SK-N-SH (cell line): Measurements from ENCODE around the gene RDH16. TPM values are rescaled to one million over a fixed set of nuclear protein-coding genes. Genes with fewer than 3 reads are reported as not detected.
"Not testable (repeated sequence)": the region's sequence is repeated elsewhere in the genome, so short reads cannot be mapped to it uniquely, and the experiment has no call there.

Source experiments
- CTCF ChIA-PET: fragments of 300-600, 350-600 bp; formaldehyde crosslinking; extraction: SDS; loops from one replicate; lab custom pipeline; 2021; lab: Yijun Ruan, JAX
- POLR2A ChIA-PET: fragments of 350-600 bp; sonication (Branson Sonifier 250); formaldehyde crosslinking; extraction: SDS; loops from one replicate; lab custom pipeline; 2020; ENCODE audit warnings: antibody characterized with exemption, inconsistent platforms; lab: Yijun Ruan, JAX
- DNase-seq: peaks from one replicate; pipeline ENCODE4 v3.0.0; 2012
- H2AFZ ChIP-seq: fragments of 200-600 bp; sonication (generic); 2 replicates; pipeline ENCODE4 v1.8.1; 2016; ENCODE audit warnings: antibody characterized with exemption, mild to moderate bottlenecking, low read depth
- H3F3A ChIP-seq: fragments of 200-600 bp; sonication (generic); replicated peaks from 2 replicates; pipeline ENCODE3; 2016; ENCODE audit warnings: antibody characterized with exemption, mild to moderate bottlenecking; ENCODE audit not compliant: insufficient read depth
- H3K27ac ChIP-seq, 2 experiments: fragments of 200-500 bp in 1 of 2; fragments of 200-600 bp in 1 of 2; sonication (Bioruptor generic) in 1 of 2; sonication (generic), shearing (Covaris generic) in 1 of 2; 2 replicates each; pipeline versions ENCODE4 v1.5.1 to v1.6.1; 2014 to 2016; ENCODE audit warnings: low read depth in 2 of 2, inconsistent platforms in 1 of 2, low read length in 1 of 2, mild to moderate bottlenecking in 1 of 2, mixed read lengths in 1 of 2
- H3K27me3 ChIP-seq: fragments of 200-600 bp; sonication (generic), shearing (Covaris generic); 2 replicates; pipeline ENCODE4 v1.6.1; 2016; ENCODE audit warnings: mixed run types; ENCODE audit not compliant: insufficient read depth
- H3K36me3 ChIP-seq, 2 experiments: fragments of 200-500 bp in 1 of 2; fragments of 200-600 bp in 1 of 2; sonication (Bioruptor generic) in 1 of 2; sonication (generic) in 1 of 2; replicated peaks in 1 of 2; 2 replicates each; pipeline versions ENCODE3 to v1.5.1; 2014 to 2016; ENCODE audit warnings: low read length in 1 of 2, mild to moderate bottlenecking in 1 of 2; ENCODE audit not compliant: insufficient read depth in 2 of 2, control insufficient read depth in 1 of 2
- H3K4me1 ChIP-seq, 2 experiments: fragments of 200-500 bp in 1 of 2; fragments of 200-600 bp in 1 of 2; sonication (Bioruptor generic) in 1 of 2; sonication (generic), shearing (Covaris generic) in 1 of 2; 2 replicates each; pipeline versions ENCODE4 v1.5.1 to v1.6.1; 2014 to 2016; ENCODE audit warnings: low read depth in 1 of 2, low read length in 1 of 2, mixed run types in 1 of 2; ENCODE audit not compliant: insufficient read depth in 2 of 2, control insufficient read depth in 1 of 2
- H3K4me2 ChIP-seq: fragments of 200-600 bp; sonication (generic), shearing (Covaris generic); 2 replicates; pipeline ENCODE4 v1.6.1; 2017; ENCODE audit warnings: mixed run types
- H3K4me3 ChIP-seq, 2 experiments: fragments of 200-500 bp in 1 of 2; fragments of 200-600 bp in 1 of 2; sonication (Bioruptor generic) in 1 of 2; sonication (generic), shearing (Covaris generic) in 1 of 2; 2 replicates each; pipeline versions ENCODE4 v1.5.1 to v1.8.1; 2014 to 2016; ENCODE audit warnings: low read depth in 2 of 2, inconsistent platforms in 1 of 2, low read length in 1 of 2, mild to moderate bottlenecking in 1 of 2, mixed read lengths in 1 of 2, moderate library complexity in 1 of 2
- H3K79me2 ChIP-seq: fragments of 200-600 bp; sonication (generic); 2 replicates; pipeline ENCODE4 v1.8.1; 2017; ENCODE audit warnings: mild to moderate bottlenecking; ENCODE audit not compliant: insufficient read depth
- H3K9ac ChIP-seq: fragments of 200-600 bp; sonication (generic); 2 replicates; pipeline ENCODE4 v1.6.1; 2017; ENCODE audit warnings: mixed run types
- H3K9me2 ChIP-seq: fragments of 200-600 bp; sonication (generic); 2 replicates; pipeline ENCODE4 v1.6.1; 2017; ENCODE audit warnings: mixed run types
- H3K9me3 ChIP-seq: fragments of 200-600 bp; sonication (generic); 2 replicates; pipeline ENCODE4 v1.6.1; 2017; ENCODE audit warnings: mixed run types, mild to moderate bottlenecking, moderate library complexity
- H4K20me1 ChIP-seq: fragments of 200-600 bp; sonication (generic); 2 replicates; pipeline ENCODE4 v1.6.1; 2017; ENCODE audit warnings: mild to moderate bottlenecking, mixed run types; ENCODE audit not compliant: insufficient read depth
- CHD2 ChIP-seq: fragments of 150-350 bp; IDR thresholded peaks from 2 replicates; pipeline ENCODE4 v1.6.1; 2018; ENCODE audit warnings: low read length; ENCODE audit not compliant: partially characterized antibody
- CTCF ChIP-seq: fragments of 200-600 bp; sonication (generic); IDR thresholded peaks from 2 replicates; pipeline ENCODE4 v1.6.1; 2017; ENCODE audit warnings: antibody characterized with exemption, mild to moderate bottlenecking, moderate library complexity
- ELF1 ChIP-seq: IDR thresholded peaks from 2 replicates; pipeline ENCODE4 v1.4.0; 2012
- FOXJ3 ChIP-seq: sonication (generic); formaldehyde crosslinking; IDR thresholded peaks from 2 replicates; pipeline ENCODE4 v1.5.1; 2020; ENCODE audit warnings: mild to moderate bottlenecking, missing genetic modification reagents
- GABPA ChIP-seq: IDR thresholded peaks from 2 replicates; pipeline ENCODE4 v1.4.0; 2012; ENCODE audit warnings: low read depth, mild to moderate bottlenecking
- GATA2 ChIP-seq: sonication (generic); formaldehyde crosslinking; IDR thresholded peaks from 2 replicates; pipeline ENCODE4 v1.5.0; 2020; ENCODE audit warnings: mild to moderate bottlenecking, missing genetic modification reagents
- JUND ChIP-seq: IDR thresholded peaks from 2 replicates; pipeline ENCODE4 v1.4.0; 2012
- MAX ChIP-seq: IDR thresholded peaks from 2 replicates; pipeline ENCODE4 v1.4.0; 2012; ENCODE audit warnings: low read depth
- POLR2AphosphoS5 ChIP-seq: IDR thresholded peaks from 2 replicates; pipeline ENCODE4 v1.6.1; 2012; ENCODE audit warnings: low read depth, low read length
- REST ChIP-seq: IDR thresholded peaks from 2 replicates; pipeline ENCODE4 v1.6.1; 2012; ENCODE audit warnings: mild to moderate bottlenecking, low read depth, low read length, moderate library complexity
- RFX5 ChIP-seq: IDR thresholded peaks from 2 replicates; pipeline ENCODE4 v1.6.1; 2012; ENCODE audit warnings: mild to moderate bottlenecking, improper control_type of control experiment, low read length
- RXRA ChIP-seq: IDR thresholded peaks from 2 replicates; pipeline ENCODE4 v1.4.0; 2012; ENCODE audit warnings: low read depth, mild to moderate bottlenecking, borderline replicate concordance
- SIN3A ChIP-seq: IDR thresholded peaks from 2 replicates; pipeline ENCODE4 v1.6.1; 2012; ENCODE audit warnings: low read depth, mild to moderate bottlenecking, low read length, moderate library complexity, borderline replicate concordance
- TCF12 ChIP-seq: IDR thresholded peaks from 2 replicates; pipeline ENCODE4 v1.4.0; 2012
- YY1 ChIP-seq: IDR thresholded peaks from 2 replicates; pipeline ENCODE4 v1.4.0; 2012; ENCODE audit warnings: low read depth, mild to moderate bottlenecking
- ZBTB33 ChIP-seq: IDR thresholded peaks from 2 replicates; pipeline ENCODE4 v1.4.0; 2012; ENCODE audit warnings: low read depth, borderline replicate concordance
- WGBS: methylation state at CpG from one replicate; pipeline ENCODE4 v1.1.6; 2017; ENCODE audit warnings: low lambda C conversion rate; 5-methylcytosine and 5-hydroxymethylcytosine counted together
- polyA plus RNA-seq, 3 experiments: library from polyadenylated mRNA; depleted of rRNA; stranded (reverse); fragments of >200 nt; gene quantifications; 2 replicates each; pipeline ENCODE4 v1.2.3, GENCODE V29; 2012

The RDH16 gene
- polyA plus RNA-seq, 1 of the 3 experiments (the other 2 are of a cell fraction), result 0.12 TPM

GRCh38 chr12:56914256-56914655 lies 43.2 kb downstream of the RDH16 start:
- POLR2A ChIA-PET, result no interaction called here
- TF ChIP-seq CHD2, result no peak
- H3K4me2 ChIP-seq, result no peak overlapping the region
- H2AFZ ChIP-seq, result no peak overlapping the region
- no peak overlapping the region for H3K9ac ChIP-seq
- no peaks in the 10 kb centered on the region for H3K9me2 ChIP-seq
- H4K20me1 ChIP-seq, result no peaks in the 10 kb centered on the region
- no peak overlapping the region for H3K4me3 ChIP-seq
- H3K27ac ChIP-seq, result no peak overlapping the region
- no peaks in the 10 kb centered on the region for H3K4me1 ChIP-seq
- no peak for DNase-seq
- no peaks in the 10 kb centered on the region for H3F3A ChIP-seq
- no peaks in the 10 kb centered on the region for H3K36me3 ChIP-seq
- CTCF ChIA-PET, result no interaction called here
- H3K9me3 ChIP-seq, result no peaks in the 10 kb centered on the region
- H3K79me2 ChIP-seq, result no peaks in the 10 kb centered on the region
- no peaks in the 10 kb centered on the region; the same call in 1 of the 2 replicates for H3K27me3 ChIP-seq

GRCh38 chr12:56909403-56909802 lies 48.0 kb downstream of the RDH16 start:
- H3K9me2 ChIP-seq, H3K4me2 ChIP-seq, H3K4me1 ChIP-seq, H3K27me3 ChIP-seq, DNase-seq, H3K9me3 ChIP-seq, H3K27ac ChIP-seq, H3K9ac ChIP-seq, CTCF ChIA-PET, H2AFZ ChIP-seq, H3F3A ChIP-seq, H3K36me3 ChIP-seq, H4K20me1 ChIP-seq, H3K79me2 ChIP-seq, H3K4me3 ChIP-seq, POLR2A ChIA-PET: not testable (repeated sequence)
- 0% methylated on average over 2 of the region's 2 CpGs for WGBS

GRCh38 chr12:56908136-56908535 lies 49.3 kb downstream of the RDH16 start:
- Histone ChIP-seq H3K4me3 (no peak overlapping the region), H3K79me2 (no peaks in the 10 kb centered on the region), H3K4me1 (no peaks in the 10 kb centered on the region), H3K9me2 (no peaks in the 10 kb centered on the region), H3K27ac (no peak overlapping the region), H2AFZ (no peak overlapping the region), H3K36me3 (no peaks in the 10 kb centered on the region), H3K9me3 (no peaks in the 10 kb centered on the region), H4K20me1 (no peaks in the 10 kb centered on the region), H3K27me3 (no peaks in the 10 kb centered on the region), H3K9ac (no peak overlapping the region), H3F3A (no peaks in the 10 kb centered on the region), H3K4me2 (no peak overlapping the region)
- 6% methylated on average over 3 of the region's 5 CpGs for WGBS
- ChIA-PET POLR2A (no interaction called here), CTCF (no interaction called here)
- no peak for DNase-seq
- TF ChIP-seq GATA2 (no peak), JUND (no peak), TCF12 (no peak), ELF1 (no peak), CTCF (no peak), REST (no peak), MAX (no peak), GABPA (no peak), POLR2AphosphoS5 (no peak), RXRA (no peak), RFX5 (no peak), ZBTB33 (no peak), CHD2 (no peak), YY1 (no peak), SIN3A (no peak), FOXJ3 (no peak)
